Common myeloid progenitor, CD34-positive (primary cell): ENCODE results near the gene TRAPPC1. TPM values are rescaled to one million over a fixed set of nuclear protein-coding genes. Genes with fewer than 3 reads are reported as not detected.
A peak's percentile ranks its signal among the peaks of the same experiment; 100 is the strongest.

Experiments used
- CTCF ChIA-PET: fragments of 350-600 bp; sonication (Branson Sonifier 250); formaldehyde crosslinking; loops from one replicate; lab custom pipeline; 2021; ENCODE audit warnings: antibody characterized with exemption; lab: Charles Lee
- POLR2A ChIA-PET: fragments of 350-600 bp; sonication (Branson Sonifier 250); formaldehyde crosslinking; loops from one replicate; lab custom pipeline; 2021; ENCODE audit warnings: antibody characterized with exemption; lab: Charles Lee
- DNase-seq, 3 donors: peaks; one replicate each; pipeline versions ENCODE4 v3.0.0 to v3.0.0-alpha.2; 2013
- H3K27ac ChIP-seq, 2 experiments: 1 replicate in 1 of 2; 2 replicates in 1 of 2; pipeline ENCODE4 v1.7.0; 2013; ENCODE audit warnings: inconsistent platforms in 2 of 2, low read length in 2 of 2, mild to moderate bottlenecking in 2 of 2, low read depth in 1 of 2, moderate library complexity in 1 of 2; ENCODE audit not compliant: severe bottlenecking in 2 of 2, insufficient read depth in 1 of 2, poor library complexity in 1 of 2
- H3K27me3 ChIP-seq, 5 experiments: replicated peaks in 2 of 5; 1 replicate in 3 of 5; 2 replicates in 2 of 5; pipeline versions ENCODE4 v1.6.1 to v1.7.0; 2013; ENCODE audit warnings: low read length in 4 of 5, mild to moderate bottlenecking in 2 of 5, moderate library complexity in 2 of 5, inconsistent platforms in 1 of 5; ENCODE audit not compliant: insufficient read depth in 5 of 5, control insufficient read depth in 4 of 5
- H3K36me3 ChIP-seq, 4 experiments: 1 replicate in 2 of 4; 2 replicates in 2 of 4; pipeline versions ENCODE4 v1.6.1 to v1.7.0; 2013; ENCODE audit warnings: low read length in 3 of 4, control low read depth in 1 of 4, mild to moderate bottlenecking in 1 of 4; ENCODE audit not compliant: control insufficient read depth in 4 of 4, insufficient read depth in 4 of 4
- H3K4me1 ChIP-seq, 4 experiments: 1 replicate in 3 of 4; 2 replicates in 1 of 4; pipeline versions ENCODE4 v1.6.1 to v1.7.1; 2013; ENCODE audit warnings: low read length in 3 of 4, mild to moderate bottlenecking in 3 of 4, control low read depth in 1 of 4, inconsistent platforms in 1 of 4, moderate library complexity in 1 of 4; ENCODE audit not compliant: control insufficient read depth in 4 of 4, insufficient read depth in 4 of 4; ENCODE audit errors: control extremely low read depth in 1 of 4
- H3K4me3 ChIP-seq, 7 experiments: 1 replicate in 4 of 7; 2 replicates in 3 of 7; pipeline versions ENCODE4 v1.5.1 to v1.7.0; 2013; ENCODE audit warnings: mild to moderate bottlenecking in 7 of 7, low read length in 6 of 7, moderate library complexity in 6 of 7, inconsistent platforms in 2 of 7, low read depth in 2 of 7, control low read depth in 1 of 7; ENCODE audit not compliant: insufficient read depth in 4 of 7, control insufficient read depth in 1 of 7; ENCODE audit errors: extremely low read depth in 1 of 7
- H3K9me3 ChIP-seq, 5 experiments: 1 replicate in 4 of 5; 2 replicates in 1 of 5; pipeline versions ENCODE4 v1.6.1 to v1.7.1; 2013; ENCODE audit warnings: low read length in 4 of 5, mild to moderate bottlenecking in 2 of 5, inconsistent platforms in 1 of 5, low read depth in 1 of 5, moderate library complexity in 1 of 5; ENCODE audit not compliant: control insufficient read depth in 4 of 5, insufficient read depth in 2 of 5; ENCODE audit errors: control extremely low read depth in 1 of 5
- WGBS: methylation state at CpG from one replicate; pipeline ENCODE4 v1.1.5; 2013; ENCODE audit not compliant: insufficient coverage; 5-methylcytosine and 5-hydroxymethylcytosine counted together
- polyA plus RNA-seq: library from polyadenylated mRNA; unstranded; fragments of 120-200 nt; gene quantifications from one replicate; pipeline ENCODE4 v1.2.1, GENCODE V29; 2013

The TRAPPC1 gene, protein sequence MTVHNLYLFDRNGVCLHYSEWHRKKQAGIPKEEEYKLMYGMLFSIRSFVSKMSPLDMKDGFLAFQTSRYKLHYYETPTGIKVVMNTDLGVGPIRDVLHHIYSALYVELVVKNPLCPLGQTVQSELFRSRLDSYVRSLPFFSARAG
- polyA plus RNA-seq, result 120 TPM

DNA sequence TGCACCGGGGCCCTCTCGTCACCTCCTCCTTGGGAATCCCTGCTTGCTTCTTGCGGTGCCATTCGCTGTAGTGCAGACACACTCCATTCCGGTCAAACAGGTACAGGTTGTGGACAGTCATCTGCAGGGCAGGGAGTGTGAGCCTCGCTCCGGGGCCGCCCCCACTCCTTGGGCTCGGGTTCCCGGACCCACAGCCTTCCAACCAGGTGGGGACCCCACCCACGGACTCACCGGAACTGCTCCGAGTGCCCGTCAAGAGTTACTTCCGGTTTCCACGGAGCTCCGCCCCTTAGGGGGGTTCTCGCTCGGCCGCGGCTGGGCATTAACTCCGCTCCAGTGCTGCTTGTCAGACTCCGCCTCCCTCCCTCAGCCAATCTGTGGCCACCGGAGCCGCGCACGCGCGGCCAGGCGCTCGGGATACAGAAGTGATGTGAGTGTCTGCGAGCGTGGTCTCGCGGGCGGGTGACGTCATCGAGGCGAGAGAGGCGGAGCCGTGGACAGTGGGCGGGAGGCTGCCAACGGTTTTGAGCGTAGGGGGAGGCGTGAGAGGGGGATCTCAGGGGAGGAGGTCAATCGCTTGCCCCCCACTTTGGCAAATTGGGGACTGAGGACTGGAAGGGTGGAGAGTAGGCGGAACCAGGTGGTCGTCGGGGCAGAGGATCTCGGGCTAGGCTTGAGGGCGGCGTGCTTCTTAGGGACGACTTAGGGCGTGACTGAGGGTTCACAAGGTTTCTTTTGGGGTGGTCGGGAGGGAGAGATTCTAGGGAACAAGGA, at the start of gene TRAPPC1, which contains the start of gene CNTROB:
Gene TRAPPC1 (minus strand): TSS at position 238 of the 774 bp plus-strand sequence. CDS start 117 bp downstream, at position 121.
Gene CNTROB (plus strand): TSS at position 498 of the 774 bp plus-strand sequence. CDS start 874 bp downstream, outside the sequence.
- peak; percentile 99 to 100 (median 99) for DNase-seq
- H3K27ac ChIP-seq, result peak within 1 kb of the TSS; percentile 92 to 97
- ChIA-PET CTCF (interaction anchor here (0.6 to 5.2 kb wide), 19 partner anchors 8 to 206 kb away, joined by 3 to 36 read pairs (median 7); no protein-coding TSS in a partner anchor), POLR2A (interaction anchor here (0.7 to 3.0 kb wide), 8 partner anchors 10 to 699 kb away, joined by 3 to 13 read pairs (median 4); partner anchors contain the start of gene RNF227)
- H3K4me3 ChIP-seq, result peak within 1 kb of the TSS; percentile 50 to 98 (median 88)
- 0% methylated on average over 39 of the region's 55 CpGs for WGBS
- H3K9me3 ChIP-seq, result no peaks in the 10 kb centered on the region
- no peaks in the 10 kb centered on the region for H3K27me3 ChIP-seq
- peaks cover 2 to 30% (median 22%) of the 10 kb centered on the region in 4 experiments for H3K36me3 ChIP-seq
- H3K4me1 ChIP-seq, result peaks cover 7 to 37% (median 24%) of the 10 kb centered on the region in 4 experiments

DNA sequence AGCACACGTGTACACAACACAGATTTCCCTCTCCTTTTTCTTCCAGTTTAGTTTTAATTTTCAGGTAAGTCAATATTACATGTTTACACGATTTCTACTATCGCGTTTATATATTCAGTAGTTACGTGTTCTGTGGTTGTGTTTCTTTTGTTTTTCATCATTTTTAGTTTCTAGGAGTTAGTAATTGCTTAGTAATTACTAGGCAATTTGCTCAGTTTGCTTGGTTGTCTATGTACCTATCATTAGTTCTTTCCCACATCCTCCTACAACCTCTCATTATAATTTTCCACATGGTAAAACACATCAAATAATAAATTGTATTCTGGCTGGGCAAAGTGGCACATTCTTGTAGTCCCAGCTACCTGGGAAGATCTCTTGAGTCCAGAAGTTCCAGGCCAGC, 46.1 kb upstream of the TRAPPC1 start:
- Histone ChIP-seq H3K9me3 (peaks cover 0 to 15% (median 9%) of the 10 kb centered on the region in 5 experiments), H3K27ac (no peak overlapping the region), H3K4me3 (no peak overlapping the region), H3K27me3 (no peaks in the 10 kb centered on the region), H3K36me3 (no peaks in the 10 kb centered on the region), H3K4me1 (no peaks in the 10 kb centered on the region)
- no peak for DNase-seq
- 100% methylated on average over 1 of the region's 5 CpGs for WGBS
- POLR2A ChIA-PET, result no interaction called here
- CTCF ChIA-PET, result interaction anchor here (1.0 to 17.3 kb wide), 6 partner anchors 8 to 69 kb away, joined by 3 to 209 read pairs (median 8); partner anchors contain the start of genes CNTROB and RNF227

DNA sequence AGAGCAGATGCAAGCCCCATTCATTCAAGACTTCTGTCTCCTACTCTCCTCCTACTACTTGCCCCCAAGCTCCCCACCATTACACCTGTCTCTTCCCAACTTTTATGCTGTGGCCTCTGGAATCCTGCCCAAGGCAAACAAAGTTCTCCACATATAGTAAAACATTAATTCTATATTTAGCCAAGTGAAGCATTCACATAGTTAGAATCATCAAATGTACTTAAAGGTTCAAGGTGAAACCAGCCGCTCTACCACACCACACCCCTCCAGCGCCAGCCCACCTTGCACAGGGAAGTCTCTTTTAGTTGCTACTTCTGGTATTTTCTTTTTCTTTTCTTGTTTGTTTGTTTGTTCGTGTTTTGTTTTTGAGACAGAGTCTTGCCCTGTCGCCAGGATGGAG, 45.3 kb upstream of the TRAPPC1 start:
- Histone ChIP-seq H3K4me1 (no peaks in the 10 kb centered on the region), H3K27me3 (no peaks in the 10 kb centered on the region), H3K4me3 (no peak overlapping the region), H3K36me3 (no peaks in the 10 kb centered on the region), H3K9me3 (peaks cover 0 to 15% (median 9%) of the 10 kb centered on the region in 5 experiments), H3K27ac (no peak overlapping the region)
- WGBS, result 100% methylated on average over 2 of the region's 4 CpGs
- POLR2A ChIA-PET, result no interaction called here
- CTCF ChIA-PET, result interaction anchor here (1.0 to 17.3 kb wide), 4 partner anchors 20 to 60 kb away, joined by 3 to 209 read pairs (median 5); partner anchors contain the start of genes CNTROB and RNF227
- no peak for DNase-seq

DNA sequence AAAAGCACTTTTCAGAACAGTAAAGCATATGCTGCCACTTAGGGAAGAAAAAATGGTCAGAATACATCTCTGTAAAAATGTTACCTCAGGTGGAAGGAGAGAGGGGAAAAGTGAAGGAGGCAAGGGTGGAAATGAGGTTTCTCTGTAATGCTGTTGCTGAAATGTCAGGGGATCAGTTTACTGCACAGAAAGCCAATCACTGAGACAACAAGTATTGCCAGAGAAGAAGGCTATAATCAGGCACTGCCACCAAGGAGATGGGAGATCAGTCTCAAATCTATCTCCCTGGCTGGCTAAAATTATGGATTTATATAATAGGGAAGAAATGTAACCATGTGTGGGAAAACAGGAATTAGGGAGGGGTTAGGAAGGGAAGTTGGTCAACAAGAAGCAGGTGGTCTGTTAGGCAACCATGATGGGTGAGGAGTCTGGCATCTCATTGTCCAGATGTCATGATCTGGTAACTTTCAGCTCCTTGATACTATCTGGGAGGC, 42.9 kb upstream of the TRAPPC1 start:
- no peak overlapping the region for H3K27ac ChIP-seq
- no peaks in the 10 kb centered on the region for H3K4me1 ChIP-seq
- DNase-seq, result no peak
- H3K9me3 ChIP-seq, result peaks cover 0 to 15% (median 9%) of the 10 kb centered on the region in 5 experiments
- H3K36me3 ChIP-seq, result no peaks in the 10 kb centered on the region
- CTCF ChIA-PET, result interaction anchor here (1.6 to 1.9 kb wide), 5 partner anchors 9 to 22 kb away, joined by 4 to 6 read pairs (median 5); no protein-coding TSS in a partner anchor
- no peaks in the 10 kb centered on the region for H3K27me3 ChIP-seq
- H3K4me3 ChIP-seq, result no peak overlapping the region
- POLR2A ChIA-PET, result no interaction called here

DNA sequence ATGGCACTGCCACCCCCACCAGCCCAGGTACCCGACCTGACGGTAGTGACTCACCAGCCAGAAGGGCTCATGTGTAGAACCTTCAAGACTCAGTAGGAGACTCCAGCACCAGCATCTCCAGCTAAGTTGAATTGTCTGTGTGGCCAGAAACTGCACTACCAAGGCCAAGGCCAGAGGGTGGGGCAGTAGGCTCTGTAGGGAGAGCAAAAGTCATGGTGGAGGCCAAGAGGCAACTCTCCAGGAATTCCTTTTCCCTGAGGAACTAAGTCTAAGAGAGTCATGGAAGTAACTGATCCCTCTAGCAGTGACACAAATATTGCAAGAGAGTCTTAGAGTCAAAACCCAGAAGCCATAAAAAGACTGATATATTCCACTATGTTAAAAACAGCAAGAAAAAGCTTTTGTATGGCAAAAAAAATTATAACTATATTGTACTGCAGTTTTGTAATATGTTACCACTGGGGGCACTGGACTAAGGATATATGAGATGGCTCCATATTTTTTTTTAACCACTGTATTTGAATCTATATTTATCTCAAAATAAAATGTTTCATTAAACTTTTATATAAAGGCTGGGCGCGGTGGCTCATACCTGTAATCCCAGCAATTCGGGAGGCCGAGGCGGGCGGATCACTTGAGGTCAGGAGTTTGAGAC, 40.5 kb upstream of the TRAPPC1 start:
- H3K27me3 ChIP-seq, result no peaks in the 10 kb centered on the region
- POLR2A ChIA-PET, result no interaction called here

DNA sequence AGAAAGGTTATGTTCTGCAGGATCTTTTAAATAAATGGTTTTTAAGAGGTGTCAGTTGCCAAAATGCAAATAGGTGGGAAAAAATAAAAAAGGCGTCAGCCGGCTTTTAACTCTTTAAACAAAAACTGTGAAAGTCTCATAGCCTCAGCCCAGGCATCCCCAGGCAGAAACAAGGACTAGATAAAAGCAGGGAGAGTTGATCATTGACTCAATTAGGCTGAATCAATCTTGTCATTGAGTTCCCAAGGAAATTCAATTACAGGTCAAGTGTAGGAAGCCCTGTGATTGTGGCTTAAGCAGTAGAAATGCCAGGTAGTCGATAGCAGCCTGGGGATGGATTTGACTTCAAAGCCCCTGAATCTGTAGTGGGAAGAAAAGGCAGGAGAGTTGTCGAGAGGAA, 39.9 kb upstream of the TRAPPC1 start:
- POLR2A ChIA-PET, result no interaction called here
- Histone ChIP-seq H3K9me3 (peaks cover 0 to 15% (median 9%) of the 10 kb centered on the region in 5 experiments), H3K36me3 (no peaks in the 10 kb centered on the region), H3K4me3 (no peak overlapping the region), H3K4me1 (peaks cover 0 to 3% (median 0%) of the 10 kb centered on the region in 4 experiments), H3K27me3 (no peaks in the 10 kb centered on the region), H3K27ac (no peak overlapping the region)
- 95% methylated on average over 4 of the region's 4 CpGs for WGBS
- DNase-seq, result no peak
- CTCF ChIA-PET, result interaction anchor here (1.0 to 2.9 kb wide), 7 partner anchors 8 to 46 kb away, joined by 3 to 17 read pairs (median 6); no protein-coding TSS in a partner anchor

More for the DNA sequence above, 40.5 kb upstream of the TRAPPC1 start:
- DNase-seq, result peak in 2 of 3 donors; percentile 45 to 52
- Histone ChIP-seq H3K9me3 (peaks cover 0 to 15% (median 9%) of the 10 kb centered on the region in 5 experiments), H3K4me1 (peaks cover 0 to 3% (median 0%) of the 10 kb centered on the region in 4 experiments), H3K36me3 (no peaks in the 10 kb centered on the region), H3K27ac (no peak overlapping the region), H3K4me3 (no peak overlapping the region)
- CTCF ChIA-PET, result interaction anchor here (0.6 to 2.6 kb wide), 11 partner anchors 10 to 46 kb away, joined by 3 to 17 read pairs (median 4); no protein-coding TSS in a partner anchor
- WGBS, result 100% methylated on average over 2 of the region's 8 CpGs
